HepG2 (cell line): Measurements from ENCODE around the gene SPANXN3. TPM values are rescaled to one million over a fixed set of nuclear protein-coding genes. Genes with fewer than 3 reads are reported as not detected.

Experiments used
- ATAC-seq: fragments of 200-7000 bp; cut with Tn5 transposase; 3 replicates; pipeline ENCODE4 v1.9.1; 2020; ENCODE audit warnings: mild to moderate bottlenecking, moderate library complexity
- BruUV-seq: library from RNA; stranded (reverse); fragments of 400-500 nt; replicated peaks from 2 replicates; lab custom pipeline; 2021; lab: Mats Ljungman, UMichigan
- CTCF ChIA-PET: fragments of 300-600 bp; formaldehyde crosslinking; extraction: SDS; loops from one replicate; lab custom pipeline; 2021; ENCODE audit warnings: low total read pairs, inconsistent platforms, low intra/inter-chr PET ratio; lab: Yijun Ruan, JAX
- POLR2A ChIA-PET: fragments of 350-600 bp; sonication (Branson Sonifier 250); formaldehyde crosslinking; loops from one replicate; lab custom pipeline; 2020; ENCODE audit warnings: antibody characterized with exemption, inconsistent platforms; lab: Yijun Ruan, JAX
- DNase-seq: peaks from one replicate; pipeline ENCODE4 v3.0.0-alpha.2; 2015; ENCODE audit warnings: low spot score
- FAIRE-seq: peaks from 3 replicates; lab custom pipeline; 2011; peaks lifted over from hg19 to GRCh38; lab: Jason Lieb, UNC
- H2AFZ ChIP-seq: one replicate; pipeline ENCODE4 v1.6.1; 2011; ENCODE audit warnings: low read length, inconsistent platforms
- H3K27ac ChIP-seq: fragments of 300-600 bp; 3 replicates; pipeline ENCODE4 v1.8.0; 2011; ENCODE audit warnings: mixed run types, mild to moderate bottlenecking, mixed read lengths, low read length, inconsistent platforms; ENCODE audit not compliant: insufficient read depth; ENCODE audit errors: extremely low read length
- H3K27me3 ChIP-seq, 2 experiments: fragments of 200-600 bp in 1 of 2; 2 replicates in 1 of 2; 3 replicates in 1 of 2; pipeline versions ENCODE4 v1.6.0 to v1.8.0; 2011; ENCODE audit warnings: low read length in 2 of 2, mild to moderate bottlenecking in 2 of 2, moderate library complexity in 2 of 2, inconsistent platforms in 1 of 2; ENCODE audit not compliant: insufficient read depth in 2 of 2, control insufficient read depth in 1 of 2
- H3K36me3 ChIP-seq, 2 experiments: fragments of 200-600 bp in 1 of 2; replicated peaks in 1 of 2; 2 replicates in 1 of 2; 3 replicates in 1 of 2; pipeline versions ENCODE4 v1.5.1 to v1.8.0; 2011; ENCODE audit warnings: low read length in 2 of 2, inconsistent platforms in 1 of 2; ENCODE audit not compliant: insufficient read depth in 2 of 2, control insufficient read depth in 1 of 2
- H3K4me1 ChIP-seq: 2 replicates; pipeline ENCODE4 v1.5.1; 2012; ENCODE audit warnings: low read length, inconsistent platforms; ENCODE audit not compliant: insufficient read depth
- H3K4me2 ChIP-seq: 2 replicates; pipeline ENCODE4 v1.6.0; 2011; ENCODE audit warnings: low read depth, low read length, inconsistent platforms
- H3K4me3 ChIP-seq, 3 experiments: fragments of 200-600 bp in 1 of 3; sonication (generic), shearing (Covaris generic) in 1 of 3; replicated peaks in 1 of 3; 2 replicates each; pipeline ENCODE4 v1.5.1; 2011 to 2016; ENCODE audit warnings: low read length in 3 of 3, inconsistent platforms in 2 of 3, low read depth in 2 of 3, mild to moderate bottlenecking in 2 of 3, control low read depth in 1 of 3, mixed read lengths in 1 of 3; ENCODE audit not compliant: insufficient read depth in 1 of 3
- H3K79me2 ChIP-seq: one replicate; pipeline ENCODE4 v1.6.1; 2011; ENCODE audit warnings: low read length, inconsistent platforms; ENCODE audit not compliant: insufficient read depth
- H3K9ac ChIP-seq: 2 replicates; pipeline ENCODE4 v1.6.0; 2011; ENCODE audit warnings: mild to moderate bottlenecking, low read depth, low read length, inconsistent platforms; ENCODE audit not compliant: insufficient read depth
- H3K9me3 ChIP-seq: 2 replicates; pipeline ENCODE4 v1.5.1; 2012; ENCODE audit warnings: mild to moderate bottlenecking, low read length
- H4K20me1 ChIP-seq: 2 replicates; pipeline ENCODE4 v1.6.0; 2011; ENCODE audit warnings: inconsistent platforms, mild to moderate bottlenecking, low read length, moderate library complexity; ENCODE audit not compliant: insufficient read depth
- JUN ChIP-seq: sonication (generic); formaldehyde crosslinking; IDR thresholded peaks from 2 replicates; pipeline ENCODE4 v1.4.0; 2020; ENCODE audit warnings: mild to moderate bottlenecking, missing genetic modification reagents
- MEIS1 ChIP-seq: sonication (generic); formaldehyde crosslinking; IDR thresholded peaks from 2 replicates; pipeline ENCODE4 v1.9.0; 2021; ENCODE audit warnings: mild to moderate bottlenecking, missing genetic modification reagents, moderate library complexity, borderline replicate concordance
- ZFYVE20 ChIP-seq: sonication (generic); formaldehyde crosslinking; IDR thresholded peaks from 2 replicates; pipeline ENCODE4 v1.8.0; 2023; ENCODE audit warnings: low read depth, mild to moderate bottlenecking, moderate library complexity, missing genetic modification reagents, borderline replicate concordance
- ZNF407 ChIP-seq: sonication (generic); formaldehyde crosslinking; IDR thresholded peaks from one replicate; pipeline ENCODE4 v1.5.1; 2020; ENCODE audit warnings: mild to moderate bottlenecking, missing genetic modification reagents; ENCODE audit errors: not compliant biosample characterization
- ZNF431 ChIP-seq: sonication (generic); formaldehyde crosslinking; IDR thresholded peaks from 2 replicates; pipeline ENCODE4 v1.9.0; 2022; ENCODE audit warnings: missing genetic modification reagents, low read depth, mild to moderate bottlenecking, borderline replicate concordance
- WGBS: methylation state at CpG from one replicate; pipeline ENCODE4 v1.1.6; 2017; ENCODE audit warnings: low lambda C conversion rate; 5-methylcytosine and 5-hydroxymethylcytosine counted together
- in situ Hi-C: cut with HindIII; loops from 2 replicates; pipeline ENCODE4 v1.10.0; 2017; ENCODE audit warnings: low pct_unique_long_range_greater_than_20kb; ENCODE audit not compliant: extremely low pct_ligation_motif_present
- intact Hi-C: fragments of 100-400 bp; cut with micrococcal nuclease; formaldehyde crosslinking; loops from one replicate; pipeline ENCODE4 v1.10.0; 2022; ENCODE audit not compliant: unreplicated experiment
- polyA plus RNA-seq, 8 experiments: library from polyadenylated mRNA; depleted of rRNA in 3 of 8; stranded (reverse) in 7 of 8; unstranded in 1 of 8; fragments of >200 nt; fragmentation: Illumina TruSeq in 4 of 8; extraction: Trizol in 4 of 8; gene quantifications; 2 replicates each; pipeline versions ENCODE4 v1.2.1 to v1.2.3, GENCODE V29; 2011 to 2016; ENCODE audit warnings: low read depth in 4 of 8, missing spikeins in 1 of 8, mixed read lengths in 1 of 8; ENCODE audit not compliant: insufficient read depth in 1 of 8
- total RNA-seq, 5 experiments: library from RNA; depleted of rRNA; stranded (reverse); fragments of >200 nt; fragmentation: Illumina TruSeq; extraction: Trizol; gene quantifications; 2 replicates each; pipeline ENCODE4 v1.2.3, GENCODE V29; 2016; ENCODE audit warnings: low read depth in 1 of 5
- TF ChIP-seq, protein P1 (sequence below): sonication (generic); formaldehyde crosslinking; IDR thresholded peaks from 2 replicates; pipeline ENCODE4 v1.8.0; 2022; ENCODE audit warnings: mild to moderate bottlenecking, missing genetic modification reagents, moderate library complexity
- TF ChIP-seq, protein P2 (sequence below): sonication (generic); formaldehyde crosslinking; conservative IDR thresholded peaks from 2 replicates; pipeline ENCODE4 v1.4.0; 2020; ENCODE audit warnings: missing genetic modification reagents
- TF ChIP-seq, protein P3 (sequence below): sonication (generic); formaldehyde crosslinking; IDR thresholded peaks from 2 replicates; pipeline ENCODE4; 2020; ENCODE audit warnings: missing genetic modification reagents, mild to moderate bottlenecking, borderline replicate concordance

Gene SPANXN3
- total and polyA plus RNA-seq, 2 of the 13 experiments (the other 11 are each of a cell fraction or from before 2014, with no cell fraction given) = not detected

- TF ChIP-seq, protein P1, sequence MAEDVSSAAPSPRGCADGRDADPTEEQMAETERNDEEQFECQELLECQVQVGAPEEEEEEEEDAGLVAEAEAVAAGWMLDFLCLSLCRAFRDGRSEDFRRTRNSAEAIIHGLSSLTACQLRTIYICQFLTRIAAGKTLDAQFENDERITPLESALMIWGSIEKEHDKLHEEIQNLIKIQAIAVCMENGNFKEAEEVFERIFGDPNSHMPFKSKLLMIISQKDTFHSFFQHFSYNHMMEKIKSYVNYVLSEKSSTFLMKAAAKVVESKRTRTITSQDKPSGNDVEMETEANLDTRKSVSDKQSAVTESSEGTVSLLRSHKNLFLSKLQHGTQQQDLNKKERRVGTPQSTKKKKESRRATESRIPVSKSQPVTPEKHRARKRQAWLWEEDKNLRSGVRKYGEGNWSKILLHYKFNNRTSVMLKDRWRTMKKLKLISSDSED (CRISPR knock-in tag) = no peak
Measured at GRCh38 chrX:143486105-143486504, 31.2 kb downstream of the SPANXN3 start (continued).

- intact Hi-C loops = no loop called here
- in situ Hi-C loops = no loop called here
- no peak for ATAC-seq
- TF ChIP-seq ZFYVE20 = no peak
- TF ChIP-seq JUN = no peak
- no peak for TF ChIP-seq ZNF407 (CRISPR knock-in tag)
- no peak for TF ChIP-seq ZNF431
- TF ChIP-seq, protein P2, sequence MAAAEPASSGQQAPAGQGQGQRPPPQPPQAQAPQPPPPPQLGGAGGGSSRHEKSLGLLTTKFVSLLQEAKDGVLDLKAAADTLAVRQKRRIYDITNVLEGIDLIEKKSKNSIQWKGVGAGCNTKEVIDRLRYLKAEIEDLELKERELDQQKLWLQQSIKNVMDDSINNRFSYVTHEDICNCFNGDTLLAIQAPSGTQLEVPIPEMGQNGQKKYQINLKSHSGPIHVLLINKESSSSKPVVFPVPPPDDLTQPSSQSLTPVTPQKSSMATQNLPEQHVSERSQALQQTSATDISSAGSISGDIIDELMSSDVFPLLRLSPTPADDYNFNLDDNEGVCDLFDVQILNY (CRISPR knock-in tag) = no peak
- TF ChIP-seq MEIS1 (CRISPR knock-in tag) = no peak
- TF ChIP-seq, protein P3, sequence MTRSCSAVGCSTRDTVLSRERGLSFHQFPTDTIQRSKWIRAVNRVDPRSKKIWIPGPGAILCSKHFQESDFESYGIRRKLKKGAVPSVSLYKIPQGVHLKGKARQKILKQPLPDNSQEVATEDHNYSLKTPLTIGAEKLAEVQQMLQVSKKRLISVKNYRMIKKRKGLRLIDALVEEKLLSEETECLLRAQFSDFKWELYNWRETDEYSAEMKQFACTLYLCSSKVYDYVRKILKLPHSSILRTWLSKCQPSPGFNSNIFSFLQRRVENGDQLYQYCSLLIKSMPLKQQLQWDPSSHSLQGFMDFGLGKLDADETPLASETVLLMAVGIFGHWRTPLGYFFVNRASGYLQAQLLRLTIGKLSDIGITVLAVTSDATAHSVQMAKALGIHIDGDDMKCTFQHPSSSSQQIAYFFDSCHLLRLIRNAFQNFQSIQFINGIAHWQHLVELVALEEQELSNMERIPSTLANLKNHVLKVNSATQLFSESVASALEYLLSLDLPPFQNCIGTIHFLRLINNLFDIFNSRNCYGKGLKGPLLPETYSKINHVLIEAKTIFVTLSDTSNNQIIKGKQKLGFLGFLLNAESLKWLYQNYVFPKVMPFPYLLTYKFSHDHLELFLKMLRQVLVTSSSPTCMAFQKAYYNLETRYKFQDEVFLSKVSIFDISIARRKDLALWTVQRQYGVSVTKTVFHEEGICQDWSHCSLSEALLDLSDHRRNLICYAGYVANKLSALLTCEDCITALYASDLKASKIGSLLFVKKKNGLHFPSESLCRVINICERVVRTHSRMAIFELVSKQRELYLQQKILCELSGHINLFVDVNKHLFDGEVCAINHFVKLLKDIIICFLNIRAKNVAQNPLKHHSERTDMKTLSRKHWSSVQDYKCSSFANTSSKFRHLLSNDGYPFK (CRISPR knock-in tag) = no peak
Measured at GRCh38 chrX:143476751-143477150, 40.5 kb downstream of the SPANXN3 start.

More at GRCh38 chrX:143476751-143477150, 40.5 kb downstream of the SPANXN3 start:
- no peaks in the 10 kb centered on the region for H3K27me3 ChIP-seq
- H3K36me3 ChIP-seq = no peaks in the 10 kb centered on the region
- DNase-seq (no peak), FAIRE-seq (no peak)
- H3K4me3 ChIP-seq = no peak overlapping the region
- no CpG with 5 or more reads among the region's 4 CpGs for WGBS
- BruUV-seq = no TSS peak
- peaks cover 43% of the 10 kb centered on the region; the same call in 1 of the 2 replicates for H3K9me3 ChIP-seq
- no peak overlapping the region for H3K27ac ChIP-seq
- H3K9ac ChIP-seq = no peak overlapping the region
- no peak overlapping the region for H2AFZ ChIP-seq
- no peaks in the 10 kb centered on the region for H4K20me1 ChIP-seq
- no peaks in the 10 kb centered on the region for H3K79me2 ChIP-seq
- POLR2A ChIA-PET = no interaction called here
- CTCF ChIA-PET = no interaction called here
- H3K4me1 ChIP-seq = no peaks in the 10 kb centered on the region
- H3K4me2 ChIP-seq = no peak overlapping the region
